Right lobe of liver (tissue), 4 donors: ENCODE results near the gene PARM1.

Source experiments
- POLR2A ChIP-seq: fragments of 450-650 bp; IDR thresholded peaks from one replicate; pipeline ENCODE4 v1.6.1; 2017; ENCODE audit warnings: antibody characterized with exemption, mild to moderate bottlenecking
- TF ChIP-seq, protein P1 (sequence below), 4 donors: fragments of 200-600 bp in 3 of 4; fragments of 450-650 bp in 1 of 4; IDR thresholded peaks; one replicate each; pipeline versions ENCODE4 v1.5.1 to v1.8.0; 2016 to 2022; ENCODE audit warnings: antibody characterized with exemption in 4 of 4, mild to moderate bottlenecking in 2 of 4
- donor health status: DM: no; HTN: no; CAD: no.
- donor health status: DM: no; HTN: no; CAD: no.
- donor health status: DM: no; HTN: yes; CAD: no.

DNA sequence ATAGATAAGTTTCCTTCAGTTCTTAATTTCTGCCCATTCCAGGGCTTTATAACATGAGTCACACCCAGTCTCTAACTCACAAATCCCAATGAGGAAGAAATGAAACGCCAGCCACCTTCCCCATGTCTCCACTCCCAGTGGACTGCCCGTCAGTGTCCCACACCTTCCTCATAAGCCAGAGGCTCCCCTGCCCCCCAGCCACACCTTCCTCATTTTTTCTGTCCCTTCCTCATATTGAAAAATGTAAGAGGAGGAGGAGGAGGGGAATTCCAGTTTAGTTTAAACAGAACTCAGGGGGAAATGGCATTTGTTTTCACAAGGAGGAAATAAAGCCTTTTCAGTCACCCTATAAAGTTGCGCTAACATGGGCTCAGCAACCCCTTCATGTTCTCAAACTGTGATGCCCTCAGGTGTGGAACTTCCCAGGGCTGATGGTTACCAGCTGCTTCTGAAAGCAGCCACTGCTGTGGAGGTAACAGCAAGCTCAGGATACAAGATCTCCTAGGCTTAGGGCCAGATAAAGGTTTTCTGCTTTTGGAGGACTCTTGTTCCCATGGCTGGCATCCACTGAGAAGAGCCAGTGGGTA, 97.8 kb downstream of the PARM1 start:
- TF ChIP-seq, protein P1, sequence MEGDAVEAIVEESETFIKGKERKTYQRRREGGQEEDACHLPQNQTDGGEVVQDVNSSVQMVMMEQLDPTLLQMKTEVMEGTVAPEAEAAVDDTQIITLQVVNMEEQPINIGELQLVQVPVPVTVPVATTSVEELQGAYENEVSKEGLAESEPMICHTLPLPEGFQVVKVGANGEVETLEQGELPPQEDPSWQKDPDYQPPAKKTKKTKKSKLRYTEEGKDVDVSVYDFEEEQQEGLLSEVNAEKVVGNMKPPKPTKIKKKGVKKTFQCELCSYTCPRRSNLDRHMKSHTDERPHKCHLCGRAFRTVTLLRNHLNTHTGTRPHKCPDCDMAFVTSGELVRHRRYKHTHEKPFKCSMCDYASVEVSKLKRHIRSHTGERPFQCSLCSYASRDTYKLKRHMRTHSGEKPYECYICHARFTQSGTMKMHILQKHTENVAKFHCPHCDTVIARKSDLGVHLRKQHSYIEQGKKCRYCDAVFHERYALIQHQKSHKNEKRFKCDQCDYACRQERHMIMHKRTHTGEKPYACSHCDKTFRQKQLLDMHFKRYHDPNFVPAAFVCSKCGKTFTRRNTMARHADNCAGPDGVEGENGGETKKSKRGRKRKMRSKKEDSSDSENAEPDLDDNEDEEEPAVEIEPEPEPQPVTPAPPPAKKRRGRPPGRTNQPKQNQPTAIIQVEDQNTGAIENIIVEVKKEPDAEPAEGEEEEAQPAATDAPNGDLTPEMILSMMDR (IDR thresholded peaks at IDR 0.05) = no peak
- no peak for TF ChIP-seq POLR2A
